SHP77 treated with DMSO at 0.1 percent for 48 hours (cell line): ENCODE data around the gene SHF.
"Not testable (repeated sequence)": the region's sequence is repeated elsewhere in the genome, so short reads cannot be mapped to it uniquely, and the experiment has no call there.

Experiments used
- DNase-seq: peaks from one replicate; lab custom pipeline; 2025; lab: John Stamatoyannopoulos, UW

SHF gene

DNA sequence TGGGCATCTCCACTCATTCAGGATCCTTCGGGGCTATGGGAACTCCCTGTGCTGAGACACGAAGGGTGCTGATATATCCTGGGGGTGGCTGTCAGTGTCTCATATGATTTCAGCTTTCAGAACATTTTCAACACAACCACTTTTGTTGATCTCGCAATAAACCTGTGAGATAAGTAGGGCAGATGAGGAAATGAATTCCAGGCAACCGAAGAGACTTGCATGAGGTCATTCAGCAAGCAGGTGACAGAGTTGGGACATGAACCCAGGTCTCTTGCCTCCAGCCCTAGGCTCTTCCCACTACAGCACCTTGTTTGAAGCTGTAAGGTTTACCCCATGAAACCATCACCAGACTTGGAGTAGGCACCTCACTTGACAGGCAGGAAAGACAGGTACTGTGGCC is 41.4 kb downstream of the SHF start:
- DNase-seq: no peak

GRCh38 chr15:45144775-45145174 is 43.0 kb downstream of the SHF start:
- DNase-seq: no peak

DNA sequence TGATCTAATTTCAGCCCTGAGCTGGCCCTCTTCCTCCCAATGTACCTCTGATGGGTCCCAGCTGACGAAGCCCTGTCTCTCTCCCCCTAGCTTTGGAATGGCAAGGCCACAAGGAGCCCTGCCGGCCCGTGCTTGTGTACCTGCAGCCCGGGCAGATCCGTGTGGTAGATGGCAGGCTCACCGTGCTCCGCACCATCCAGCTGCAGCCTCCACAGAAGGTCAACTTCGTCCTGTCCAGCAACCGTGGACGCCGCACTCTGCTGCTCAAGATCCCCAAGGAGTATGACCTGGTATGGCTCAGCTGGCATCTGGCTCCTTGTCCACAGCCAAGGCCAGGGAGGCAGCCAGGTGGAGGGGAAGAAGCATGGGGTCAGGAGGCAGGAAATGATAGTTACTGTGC is 43.8 kb downstream of the SHF start:
- DNase-seq: no peak

- DNase-seq: no peak
Measured at GRCh38 chr15:45143056-45143455, 44.7 kb downstream of the SHF start.

DNA sequence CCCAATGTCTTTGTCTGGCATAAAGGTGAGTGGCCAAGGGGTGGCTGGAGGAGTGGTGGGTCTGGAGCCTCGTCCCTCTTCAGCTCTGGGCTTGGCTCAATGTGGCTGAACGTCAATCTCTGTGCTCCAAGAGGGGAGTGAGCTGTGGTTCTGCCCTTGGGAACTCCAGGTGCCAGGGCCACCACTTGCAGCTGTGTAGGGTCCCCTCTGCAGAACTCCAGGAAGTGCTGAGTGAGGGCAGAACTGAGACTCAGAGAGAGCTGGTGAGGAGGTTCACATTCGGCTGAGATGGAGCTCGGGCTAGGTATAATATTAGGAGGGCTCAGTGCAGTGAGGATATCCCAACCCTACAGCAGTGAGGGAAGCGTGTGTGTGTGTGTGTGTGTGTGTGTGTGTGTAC is 46.4 kb downstream of the SHF start:
- no peak for DNase-seq

GRCh38 chr15:45140557-45141250 is 47.1 kb downstream of the SHF start:
- no peak for DNase-seq

DNA sequence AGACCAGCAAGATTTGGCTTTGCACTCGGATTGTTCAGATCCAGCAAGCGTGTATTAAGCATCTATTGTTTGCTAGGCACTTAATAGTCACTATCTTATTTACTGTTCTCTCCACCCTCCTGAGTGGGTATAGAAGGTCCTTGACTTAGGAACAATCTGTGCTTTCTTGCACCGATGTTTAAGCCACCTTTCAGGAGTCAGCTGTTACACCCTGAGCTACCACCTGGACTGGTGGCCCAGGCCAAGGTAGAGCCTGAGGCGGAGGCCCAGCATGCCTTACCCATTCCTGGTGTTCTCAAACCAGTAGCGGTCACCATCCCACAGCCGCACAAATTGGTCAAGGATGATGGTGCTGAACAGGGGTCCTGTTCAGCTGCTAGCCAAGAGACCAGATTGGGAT is 48.0 kb downstream of the SHF start:
- no peak for DNase-seq

DNA sequence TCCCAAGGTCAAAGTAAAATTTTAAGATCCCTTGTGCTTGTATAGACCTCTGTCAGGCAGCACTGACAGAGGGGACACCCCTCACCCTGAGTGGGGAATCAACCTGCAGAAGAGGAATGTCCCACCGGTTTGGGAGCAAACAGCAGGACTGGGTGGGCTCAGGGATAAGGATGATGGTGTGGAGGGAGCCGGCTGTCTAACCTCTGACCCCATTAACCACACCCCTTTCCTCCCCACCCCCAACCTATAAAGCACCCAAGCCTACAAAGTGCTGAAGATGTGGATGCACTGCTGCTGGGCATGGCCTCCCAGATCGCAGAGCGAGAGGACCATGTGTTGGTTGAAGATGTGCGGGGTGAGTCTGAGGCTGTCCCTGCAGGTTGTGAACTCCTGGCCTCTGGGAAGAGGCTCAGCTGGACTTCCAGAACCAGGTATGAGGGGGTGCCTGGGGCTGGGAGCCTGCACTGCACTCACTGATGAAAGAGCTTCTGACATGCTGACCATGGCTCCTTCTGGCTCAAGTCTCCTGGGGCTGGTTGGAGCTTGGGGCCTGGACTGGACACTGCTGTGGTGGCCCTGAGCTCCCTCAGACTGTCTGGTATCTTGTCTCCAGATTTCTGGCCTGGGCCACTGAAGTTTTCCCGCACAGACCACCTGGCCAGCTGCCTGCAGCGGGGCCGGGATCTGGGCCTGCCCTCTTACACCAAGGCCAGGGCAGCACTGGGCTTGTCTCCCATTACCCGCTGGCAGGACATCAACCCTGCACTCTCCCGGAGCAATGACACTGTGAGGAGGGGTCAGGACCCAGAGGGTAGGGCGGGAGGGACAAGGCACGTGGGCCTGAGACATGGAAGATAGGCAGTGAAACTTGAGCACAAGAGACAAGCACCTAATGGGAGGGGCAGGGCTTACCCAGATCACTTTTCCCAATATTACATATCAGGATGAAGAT is 48.7 kb downstream of the SHF start:
- no peak for DNase-seq

- DNase-seq: no peak
Measured at GRCh38 chr15:45137703-45138102, 50.1 kb downstream of the SHF start.

GRCh38 chr15:45136378-45136764 is 51.4 kb downstream of the SHF start:
- DNase-seq: no peak

DNA sequence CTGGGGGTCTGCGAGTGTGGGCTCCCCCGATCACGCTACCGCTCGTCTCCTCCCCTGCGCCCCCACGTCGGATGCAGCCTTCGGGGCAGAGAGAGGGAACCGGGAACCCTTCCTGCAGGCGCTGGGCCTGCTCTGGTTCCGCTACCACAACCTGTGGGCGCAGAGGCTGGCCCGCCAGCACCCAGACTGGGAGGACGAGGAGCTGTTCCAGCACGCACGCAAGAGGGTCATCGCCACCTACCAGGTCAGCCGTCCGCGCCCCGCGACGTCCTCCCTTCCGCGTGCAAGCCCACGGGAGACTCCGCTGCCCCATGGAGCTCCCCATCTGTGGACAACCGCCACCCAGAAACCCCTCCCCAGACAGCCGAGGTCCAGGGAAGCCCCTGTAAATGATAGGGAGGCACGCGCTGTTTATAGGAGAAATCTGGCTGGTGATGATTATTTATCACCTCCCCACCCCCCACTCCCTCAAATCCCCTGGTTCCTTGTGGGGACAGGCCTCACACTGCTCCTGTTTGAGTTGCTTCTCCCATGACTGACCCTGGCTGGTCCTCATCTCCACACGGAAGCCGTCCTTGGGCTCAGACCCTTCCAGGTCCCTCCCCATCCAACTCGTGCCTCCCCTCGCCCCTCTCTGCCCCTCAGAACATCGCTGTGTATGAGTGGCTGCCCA is 51.9 kb downstream of the SHF start:
- DNase-seq: not testable (repeated sequence)

DNA sequence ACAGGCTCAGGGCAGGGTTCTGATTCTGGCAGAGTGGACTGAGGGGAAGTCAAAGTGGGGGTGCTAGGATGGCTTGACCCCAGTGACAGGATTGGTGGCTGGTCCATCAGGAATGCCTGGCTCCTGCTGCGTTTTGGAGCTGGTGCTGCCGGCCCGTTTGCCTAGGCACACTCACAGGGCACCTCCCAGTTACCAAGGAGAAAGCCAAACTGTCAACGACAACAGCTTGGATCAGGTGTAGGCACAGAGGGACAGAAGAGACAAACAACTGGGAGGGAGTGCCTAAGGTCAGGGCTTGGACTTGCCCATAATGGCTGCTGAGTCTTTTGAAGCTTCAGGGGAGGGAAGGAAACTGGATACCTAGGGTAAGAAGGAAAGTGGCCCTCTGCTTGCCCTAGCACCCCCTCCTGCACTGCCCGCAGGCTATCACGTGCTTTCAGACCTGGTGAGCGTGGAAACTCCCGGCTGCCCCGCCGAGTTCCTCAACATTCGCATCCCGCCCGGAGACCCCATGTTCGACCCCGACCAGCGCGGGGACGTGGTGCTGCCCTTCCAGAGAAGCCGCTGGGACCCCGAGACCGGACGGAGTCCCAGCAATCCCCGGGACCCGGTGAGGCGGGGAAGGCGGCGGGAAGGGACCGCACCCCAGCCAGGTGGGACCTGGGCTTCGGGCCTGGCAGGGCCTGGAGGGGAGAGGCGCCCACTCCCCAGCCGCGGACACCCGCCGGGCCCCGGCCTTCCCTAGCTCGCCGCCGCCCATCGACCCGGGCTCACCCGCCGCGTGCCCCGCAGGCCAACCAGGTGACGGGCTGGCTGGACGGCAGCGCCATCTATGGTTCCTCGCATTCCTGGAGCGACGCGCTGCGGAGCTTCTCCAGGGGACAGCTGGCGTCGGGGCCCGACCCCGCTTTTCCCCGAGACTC is 52.8 kb downstream of the SHF start:
- no peak for DNase-seq

- no peak for DNase-seq
Measured at GRCh38 chr15:45134046-45134445, 53.7 kb downstream of the SHF start.

- no peak for DNase-seq
Measured at GRCh38 chr15:45133561-45133920, 54.2 kb downstream of the SHF start.

DNA sequence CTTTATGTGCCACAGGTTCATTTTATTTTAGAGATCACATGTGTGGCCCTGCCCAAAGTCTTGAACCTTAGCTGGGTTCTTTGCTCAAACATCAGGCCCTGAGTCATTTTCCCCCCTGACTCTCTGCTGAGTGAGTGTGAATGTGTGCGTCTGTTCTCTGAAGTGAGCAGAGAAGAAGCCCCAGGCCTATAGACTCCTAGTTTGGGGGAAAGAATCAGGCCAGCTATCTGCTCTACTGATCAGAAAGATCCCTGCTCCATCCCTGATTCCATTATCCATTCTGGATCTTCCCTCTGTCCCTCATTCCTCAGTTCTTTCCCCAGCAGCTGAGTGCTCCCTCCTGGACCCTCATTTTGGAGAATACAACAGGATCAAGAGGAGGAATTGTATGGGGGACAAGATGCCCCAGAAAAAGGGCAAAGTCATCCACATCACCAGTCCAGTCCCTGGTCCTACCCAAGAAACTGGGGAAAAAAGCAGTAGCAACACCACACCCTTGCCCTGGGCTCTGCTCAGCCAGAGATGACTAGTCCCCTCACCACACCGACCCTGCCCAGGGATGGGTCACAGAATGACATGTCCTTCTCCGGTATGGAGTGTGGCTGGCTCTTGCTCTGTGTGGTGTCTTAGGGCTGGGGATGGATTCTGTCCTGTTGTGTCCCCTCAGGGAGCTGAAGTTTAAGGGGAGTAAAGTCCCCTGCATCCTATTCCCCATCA is 54.8 kb downstream of the SHF start:
- DNase-seq: no peak

DNA sequence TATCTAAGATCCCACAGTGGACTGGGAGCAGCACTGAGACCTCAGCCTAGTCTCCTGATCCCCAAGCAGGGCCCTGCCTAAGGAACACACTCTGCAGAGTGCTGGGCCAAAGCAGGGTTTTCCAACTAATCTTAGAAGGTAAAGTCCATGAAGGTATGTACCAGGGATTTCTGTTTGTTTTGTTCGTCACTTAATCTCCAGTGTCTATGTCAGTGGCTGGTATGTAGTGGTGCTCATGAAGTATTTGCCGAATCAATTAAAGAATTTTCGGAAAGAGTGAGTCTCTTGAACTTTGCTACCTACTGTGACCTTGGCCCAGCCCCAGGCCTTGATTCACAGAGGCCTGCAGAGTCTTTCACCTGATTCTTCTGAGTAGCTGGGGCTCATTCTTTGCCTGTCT is 56.3 kb downstream of the SHF start:
- no peak for DNase-seq

GRCh38 chr15:45130291-45131000 is 57.3 kb downstream of the SHF start:
- no peak for DNase-seq

- DNase-seq: no peak
Measured at GRCh38 chr15:45129651-45130129, 58.1 kb downstream of the SHF start, which contains the start of the genes DUOX1 and DUOXA1. DUOX1 (plus strand) TSS chr15:45129994; CDS start chr15:45131967, 1,973 bp downstream. DUOXA1 (minus strand) TSS chr15:45129879; CDS start chr15:45123014, 6,865 bp downstream.

GRCh38 chr15:45128971-45129639 is 58.7 kb downstream of the SHF start:
- no peak for DNase-seq
